Heart left ventricle (tissue), 16 donors: ENCODE results near the gene GRIK1. TPM values are rescaled to one million over a fixed set of nuclear protein-coding genes. Genes with fewer than 3 reads are reported as not detected.

ENCODE experiments used
- ATAC-seq, 4 donors: fragments of 200-7000 bp; cut with Tn5 transposase; one replicate each; pipeline ENCODE4 v1.9.1; 2020 to 2022; ENCODE audit warnings: moderate library complexity in 4 of 4, mild to moderate bottlenecking in 3 of 4, moderate number of reproducible peaks in 1 of 4
- DNase-seq, 5 donors: peaks; one replicate each; pipeline ENCODE4 v3.0.0-alpha.2; 2020
- H3K27ac ChIP-seq, 12 donors: fragments of 200-600 bp; sonication (generic) in 4 of 12; one replicate each; pipeline versions ENCODE4 v1.5.0 to v1.8.0; 2016 to 2022; ENCODE audit warnings: mild to moderate bottlenecking in 2 of 12
- H3K27me3 ChIP-seq, 9 donors: fragments of 200-600 bp; sonication (generic) in 2 of 9; one replicate each; pipeline versions ENCODE4 v1.5.1 to v1.8.0; 2016 to 2022; ENCODE audit warnings: mild to moderate bottlenecking in 3 of 9
- H3K36me3 ChIP-seq, 9 donors: fragments of 200-600 bp; sonication (generic) in 2 of 9; one replicate each; pipeline versions ENCODE4 v1.5.0 to v1.8.0; 2018 to 2022; ENCODE audit warnings: mild to moderate bottlenecking in 2 of 9
- H3K4me1 ChIP-seq, 12 donors: fragments of 200-600 bp; sonication (generic) in 4 of 12; one replicate each; pipeline versions ENCODE4 v1.5.0 to v1.8.0; 2016 to 2022; ENCODE audit warnings: mild to moderate bottlenecking in 3 of 12
- H3K4me3 ChIP-seq, 12 donors: fragments of 200-600 bp; sonication (generic) in 4 of 12; one replicate each; pipeline versions ENCODE4 v1.5.0 to v1.8.0; 2017 to 2022; ENCODE audit warnings: mild to moderate bottlenecking in 9 of 12, moderate library complexity in 4 of 12
- H3K9me3 ChIP-seq, 12 donors: fragments of 200-600 bp; sonication (generic) in 4 of 12; one replicate each; pipeline versions ENCODE4 v1.5.0 to v1.8.0; 2016 to 2022; ENCODE audit warnings: mild to moderate bottlenecking in 1 of 12
- CTCF ChIP-seq, 12 donors: fragments of 200-600 bp; sonication (generic) in 4 of 12; IDR thresholded peaks; one replicate each; pipeline versions ENCODE4 v1.5.0 to v1.8.0; 2018 to 2022; ENCODE audit warnings: antibody characterized with exemption in 12 of 12, mild to moderate bottlenecking in 5 of 12
- POLR2A ChIP-seq, 2 donors: fragments of 450-650 bp; IDR thresholded peaks; one replicate each; pipeline ENCODE4 v1.6.1; 2017; ENCODE audit warnings: antibody characterized with exemption in 2 of 2, mild to moderate bottlenecking in 2 of 2, moderate library complexity in 2 of 2
- WGBS, 4 donors: extraction: QIAGEN DNeasy Blood & Tissue Kit in 2 of 4; methylation state at CpG; one replicate each; pipeline versions ENCODE4 v1.1.5 to v1.1.7; 2013 to 2018; 5-methylcytosine and 5-hydroxymethylcytosine counted together
- intact Hi-C, 10 donors: fragments of 100-400 bp; cut with DNase I; formaldehyde crosslinking; loops; one replicate each; pipeline versions ENCODE4 v1.11.1 to v1.14.2; 2022
- polyA plus RNA-seq, 2 donors: library from polyadenylated mRNA; stranded (reverse); fragments of 200-250 nt; gene quantifications; one replicate each; pipeline ENCODE4 v1.2.3, GENCODE V29; 2013
- total RNA-seq, 9 donors: library from RNA; depleted of rRNA in 2 of 9; stranded (reverse); fragments of >200 nt in 2 of 9; fragmentation: NEBNext Ultra II Directional in 3 of 9; extraction: Animal tissue kit (Norgen Biotek cat#: 25700) in 3 of 9; gene quantifications; one replicate each; pipeline versions ENCODE4 v1.1.0 to v1.2.4, GENCODE V29; 2016 to 2023
- donor health status: ischemic (EF 13 %, LVEDD 7.1; RV severe dilation, severe dysfunction).
- donor health status: healthy with polysubstance abuse.
- donor health status: DM: no; HTN: yes; CAD: no.
- donor health status: DM: no; HTN: no; CAD: no.
- donor health status: ischemic (EF 25% LVEDD 6.9; RV normal size, moderate dysfunction).
- donor health status: ischemic (EF 25% LVEDD 5.7; RV mildly dilated, moderate dysfunction).
- donor health status: healthy.
- donor health status: DM: yes; HTN: yes; CAD: no.
- donor health status: ischemic (EF 35%, LVEDD 5.7; RV mildly dilated, moderate dysfunction).
- donor health status: nonischemic (EF 11% LVEDD 7.7; RV severe dilation, severe dysfunction).
- donor health status: DM: yes; HTN: yes; CAD: no.
- donor health status: PGD.
- donor health status: ischemic (EF 29% LVEDD 5.4; RV normal size, mild dysfunction).
- donor health status: nonischemic (EF 23%, LVEDD 6.1; RV moderate dilation, normal function).

Gene GRIK1
- total and polyA plus RNA-seq, 11 donors: 0.12 TPM; not detected in 10

GRCh38 chr21:29689753-29690152 lies 250.0 kb downstream of the GRIK1 start:
- 85 to 90% (median 86%) methylated on average over 6 of the region's 6 CpGs for WGBS, 4 donors
- ATAC-seq: no peak
- H3K27ac ChIP-seq: no peak overlapping the region
- no peaks in the 10 kb centered on the region for H3K9me3 ChIP-seq
- no peaks in the 10 kb centered on the region for H3K4me1 ChIP-seq
- H3K4me3 ChIP-seq: no peak overlapping the region
- intact Hi-C loops: no loop called here
- TF ChIP-seq CTCF (IDR thresholded peaks at IDR 0.05) (no peak), POLR2A (IDR thresholded peaks at IDR 0.05) (no peak)
- DNase-seq: no peak
- H3K36me3 ChIP-seq: no peaks in the 10 kb centered on the region
- no peaks in the 10 kb centered on the region for H3K27me3 ChIP-seq

DNA sequence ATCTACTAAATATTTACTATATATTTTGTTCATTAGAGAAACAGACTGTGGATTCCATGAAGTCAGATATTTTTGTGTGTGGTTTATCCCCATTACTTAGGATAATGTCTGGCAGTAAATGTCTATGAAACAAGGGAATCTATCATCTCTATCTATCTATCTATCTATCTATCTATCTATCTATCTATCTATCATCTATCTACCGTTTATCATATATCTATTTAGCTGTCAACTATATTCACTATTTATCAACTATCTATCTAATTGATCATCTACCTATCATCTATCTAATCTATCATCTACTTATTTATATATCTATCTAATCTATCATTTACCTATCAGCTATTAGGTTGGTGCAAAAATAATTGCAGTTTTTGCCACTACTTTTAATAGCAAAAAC lies 255.7 kb downstream of the GRIK1 start:
- no peak overlapping the region for H3K27ac ChIP-seq
- WGBS, 4 donors: 86 to 97% (median 91%) methylated on average over 1 of the region's 1 CpG
- intact Hi-C loops: no loop called here

GRCh38 chr21:29682800-29683199 lies 257.0 kb downstream of the GRIK1 start:
- Histone ChIP-seq H3K27ac (no peak overlapping the region), H3K36me3 (no peaks in the 10 kb centered on the region), H3K27me3 (no peaks in the 10 kb centered on the region), H3K9me3 (no peaks in the 10 kb centered on the region), H3K4me1 (peaks cover 0 to 6% (median 0%) of the 10 kb centered on the region in 12 donors), H3K4me3 (no peak overlapping the region)
- intact Hi-C loops: no loop called here
- ATAC-seq (no peak), DNase-seq (no peak)
- no peak for TF ChIP-seq POLR2A (IDR thresholded peaks at IDR 0.05)
- TF ChIP-seq CTCF (IDR thresholded peaks at IDR 0.05): no peak
- WGBS, 4 donors: 87 to 94% (median 92%) methylated on average over 3 of the region's 3 CpGs

More for the DNA sequence above, 255.7 kb downstream of the GRIK1 start:
- Histone ChIP-seq H3K4me3 (no peak overlapping the region), H3K36me3 (no peaks in the 10 kb centered on the region), H3K27me3 (no peaks in the 10 kb centered on the region), H3K9me3 (no peaks in the 10 kb centered on the region), H3K4me1 (no peaks in the 10 kb centered on the region)
- TF ChIP-seq POLR2A (IDR thresholded peaks at IDR 0.05) (no peak), CTCF (IDR thresholded peaks at IDR 0.05) (no peak)
- no peak for DNase-seq
- no peak for ATAC-seq

DNA sequence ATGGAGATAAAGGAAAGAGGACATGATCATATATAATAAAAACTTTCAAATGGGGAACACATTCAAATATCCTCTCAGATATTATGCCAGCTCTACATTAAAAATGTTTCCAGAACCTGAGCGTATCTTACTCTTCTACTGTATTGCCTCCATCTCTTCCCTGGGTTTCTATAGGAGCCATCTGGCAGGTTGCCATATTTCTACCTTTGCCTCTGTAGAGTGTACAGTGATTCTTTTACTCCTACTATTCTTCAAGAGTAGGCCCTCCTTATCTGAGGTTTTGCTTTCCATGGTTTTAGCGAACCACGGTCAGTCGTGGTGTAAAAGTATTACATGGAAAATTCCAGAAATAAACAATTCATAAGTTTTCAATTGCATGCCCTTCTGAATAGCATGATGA lies 259.5 kb downstream of the GRIK1 start:
- H3K36me3 ChIP-seq: no peaks in the 10 kb centered on the region
- H3K27ac ChIP-seq: no peak overlapping the region
- no peaks in the 10 kb centered on the region for H3K27me3 ChIP-seq
- DNase-seq (no peak), ATAC-seq (no peak)
- H3K4me3 ChIP-seq: no peak overlapping the region
- TF ChIP-seq POLR2A (IDR thresholded peaks at IDR 0.05) (no peak), CTCF (IDR thresholded peaks at IDR 0.05) (no peak)
- peaks cover 0 to 6% (median 0%) of the 10 kb centered on the region in 12 donors for H3K4me1 ChIP-seq
- intact Hi-C loops: no loop called here
- no peaks in the 10 kb centered on the region for H3K9me3 ChIP-seq
- WGBS, 4 donors: 86 to 97% (median 96%) methylated on average over 4 of the region's 4 CpGs
